Stimulated activated CD4-positive, alpha-beta T cell treated with anti-CD3 and anti-CD28 coated beads, Interleukin-4, amount 100 ng/mL, for 1 hour (primary cell): ENCODE results near the gene ENTHD1.

ENCODE experiments used
- DNase-seq: peaks from one replicate; pipeline ENCODE4 v3.0.0-alpha.2; 2020

Gene ENTHD1

GRCh38 chr22:39728236-39728860, 165.2 kb downstream of the ENTHD1 start:
- no peak for DNase-seq

GRCh38 chr22:39727541-39727940, 166.0 kb downstream of the ENTHD1 start:
- DNase-seq: no peak

GRCh38 chr22:39725351-39726035, 168.1 kb downstream of the ENTHD1 start:
- no peak for DNase-seq

GRCh38 chr22:39724857-39725256, 168.7 kb downstream of the ENTHD1 start:
- DNase-seq: no peak

GRCh38 chr22:39724390-39724789, 169.2 kb downstream of the ENTHD1 start:
- DNase-seq: no peak

- DNase-seq: no peak
These were observed 169.6 kb downstream of the ENTHD1 start for GRCh38 chr22:39723899-39724351.

GRCh38 chr22:39723463-39723862, 170.1 kb downstream of the ENTHD1 start:
- no peak for DNase-seq

- DNase-seq: no peak
These were observed 171.1 kb downstream of the ENTHD1 start for GRCh38 chr22:39722501-39722900.

- no peak for DNase-seq
These were observed 171.6 kb downstream of the ENTHD1 start for GRCh38 chr22:39722032-39722325.

GRCh38 chr22:39721206-39722031, 172.1 kb downstream of the ENTHD1 start:
- DNase-seq: no peak

GRCh38 chr22:39719559-39720450, 173.8 kb downstream of the ENTHD1 start:
- DNase-seq: no peak

- DNase-seq: no peak
These were observed 174.6 kb downstream of the ENTHD1 start for GRCh38 chr22:39718921-39719475.

GRCh38 chr22:39718206-39718605, 175.4 kb downstream of the ENTHD1 start:
- DNase-seq: no peak

GRCh38 chr22:39717099-39717498, 176.5 kb downstream of the ENTHD1 start:
- no peak for DNase-seq

GRCh38 chr22:39716534-39716933, 177.0 kb downstream of the ENTHD1 start:
- no peak for DNase-seq

GRCh38 chr22:39715778-39716495, 177.6 kb downstream of the ENTHD1 start:
- no peak for DNase-seq

GRCh38 chr22:39714321-39714720, 179.2 kb downstream of the ENTHD1 start:
- DNase-seq: no peak

- no peak for DNase-seq
These were observed 179.7 kb downstream of the ENTHD1 start for GRCh38 chr22:39713799-39714290.

- DNase-seq: no peak
These were observed 180.6 kb downstream of the ENTHD1 start for GRCh38 chr22:39712751-39713525.

- DNase-seq: no peak
These were observed 181.5 kb downstream of the ENTHD1 start for GRCh38 chr22:39712081-39712480.
